Cardiac fibroblast (primary cell): ENCODE results near the gene NCR3LG1.

Source experiments
- DNase-seq, 2 donors: peaks; one replicate each; pipeline versions ENCODE4 v3.0.0 to v3.0.0-alpha.2; 2010; ENCODE audit warnings: low read depth in 2 of 2
- H3K4me3 ChIP-seq, 2 donors: replicated peaks in 1 of 2; 1 replicate in 1 of 2; 2 replicates in 1 of 2; pipeline ENCODE4 v1.5.1; 2011; ENCODE audit warnings: low read depth in 2 of 2, low read length in 2 of 2, mild to moderate bottlenecking in 2 of 2, moderate library complexity in 1 of 2
- TF ChIP-seq, protein P1 (sequence below): IDR thresholded peaks from one replicate; pipeline ENCODE4 v1.5.1; 2011; ENCODE audit warnings: low read depth, mild to moderate bottlenecking, low read length, inconsistent platforms

Gene NCR3LG1

GRCh38 chr11:17395978-17396377 lies 44.4 kb downstream of the NCR3LG1 start:
- DNase-seq = no peak
- TF ChIP-seq, protein P1, sequence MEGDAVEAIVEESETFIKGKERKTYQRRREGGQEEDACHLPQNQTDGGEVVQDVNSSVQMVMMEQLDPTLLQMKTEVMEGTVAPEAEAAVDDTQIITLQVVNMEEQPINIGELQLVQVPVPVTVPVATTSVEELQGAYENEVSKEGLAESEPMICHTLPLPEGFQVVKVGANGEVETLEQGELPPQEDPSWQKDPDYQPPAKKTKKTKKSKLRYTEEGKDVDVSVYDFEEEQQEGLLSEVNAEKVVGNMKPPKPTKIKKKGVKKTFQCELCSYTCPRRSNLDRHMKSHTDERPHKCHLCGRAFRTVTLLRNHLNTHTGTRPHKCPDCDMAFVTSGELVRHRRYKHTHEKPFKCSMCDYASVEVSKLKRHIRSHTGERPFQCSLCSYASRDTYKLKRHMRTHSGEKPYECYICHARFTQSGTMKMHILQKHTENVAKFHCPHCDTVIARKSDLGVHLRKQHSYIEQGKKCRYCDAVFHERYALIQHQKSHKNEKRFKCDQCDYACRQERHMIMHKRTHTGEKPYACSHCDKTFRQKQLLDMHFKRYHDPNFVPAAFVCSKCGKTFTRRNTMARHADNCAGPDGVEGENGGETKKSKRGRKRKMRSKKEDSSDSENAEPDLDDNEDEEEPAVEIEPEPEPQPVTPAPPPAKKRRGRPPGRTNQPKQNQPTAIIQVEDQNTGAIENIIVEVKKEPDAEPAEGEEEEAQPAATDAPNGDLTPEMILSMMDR = no peak
- H3K4me3 ChIP-seq = no peak overlapping the region

GRCh38 chr11:17396598-17397310 lies 45.2 kb downstream of the NCR3LG1 start:
- TF ChIP-seq, protein P1 = no peak
- H3K4me3 ChIP-seq = no peak overlapping the region
- no peak for DNase-seq

- TF ChIP-seq, protein P1 = no peak
- no peak overlapping the region for H3K4me3 ChIP-seq
- DNase-seq = no peak
These were observed 45.9 kb downstream of the NCR3LG1 start for GRCh38 chr11:17397311-17398002.

DNA sequence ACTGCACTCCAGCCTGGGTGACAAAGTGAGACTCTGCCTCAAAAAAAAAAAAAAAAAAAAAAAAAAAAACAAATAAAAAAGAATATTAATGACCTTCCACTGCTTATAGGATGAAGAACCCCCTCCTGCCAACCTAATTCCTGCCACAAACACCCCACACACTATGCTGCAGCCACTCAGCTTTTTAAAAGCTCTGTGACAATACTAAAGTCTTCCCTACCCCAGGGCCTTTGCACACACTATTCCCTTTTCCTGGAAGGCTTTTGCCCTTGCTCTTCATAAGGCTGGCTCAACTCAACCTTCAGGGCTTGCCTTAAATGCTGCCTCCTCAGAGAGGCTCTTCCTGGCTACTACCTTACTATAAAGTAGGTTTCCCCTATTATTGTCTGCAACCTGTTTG lies 47.6 kb downstream of the NCR3LG1 start:
- H3K4me3 ChIP-seq = no peak overlapping the region
- TF ChIP-seq, protein P1 = no peak
- no peak for DNase-seq

GRCh38 chr11:17400048-17400775 lies 48.6 kb downstream of the NCR3LG1 start:
- TF ChIP-seq, protein P1 = no peak
- no peak for DNase-seq
- H3K4me3 ChIP-seq = no peak overlapping the region

- no peak for DNase-seq
- TF ChIP-seq, protein P1 = no peak
These were observed 49.7 kb downstream of the NCR3LG1 start for GRCh38 chr11:17401316-17401715.

More at GRCh38 chr11:17401316-17401715, 49.7 kb downstream of the NCR3LG1 start:
- no peak overlapping the region for H3K4me3 ChIP-seq
